Gastroesophageal sphincter (tissue), 4 donors: ENCODE measurements around the gene ZFYVE16. TPM values are rescaled to one million over a fixed set of nuclear protein-coding genes. Genes with fewer than 3 reads are reported as not detected.

Experiments used
- ATAC-seq: fragments of 150-250 bp; one replicate; pipeline ENCODE4 v1.9.1; 2016; ENCODE audit warnings: mild to moderate bottlenecking, moderate library complexity
- H3K27ac ChIP-seq, 4 donors: fragments of 200-600 bp; sonication (generic) in 3 of 4; 1 replicate in 3 of 4; 2 replicates in 1 of 4; pipeline ENCODE4 v1.5.1; 2016 to 2019
- H3K27me3 ChIP-seq: fragments of 200-600 bp; sonication (generic); one replicate; pipeline ENCODE4 v1.5.1; 2019
- H3K36me3 ChIP-seq, 2 donors: fragments of 200-600 bp; sonication (generic); one replicate each; pipeline ENCODE4 v1.5.1; 2019; ENCODE audit warnings: control low read depth in 1 of 2
- H3K4me1 ChIP-seq, 3 donors: fragments of 200-600 bp; sonication (generic); 1 replicate in 2 of 3; 2 replicates in 1 of 3; pipeline ENCODE4 v1.5.1; 2016 to 2019; ENCODE audit warnings: control low read depth in 2 of 3
- H3K4me3 ChIP-seq, 2 donors: fragments of 200-600 bp; sonication (generic); one replicate each; pipeline ENCODE4 v1.5.1; 2019; ENCODE audit warnings: mild to moderate bottlenecking in 1 of 2, moderate library complexity in 1 of 2
- H3K9me3 ChIP-seq, 3 donors: fragments of 200-600 bp; sonication (generic); one replicate each; pipeline ENCODE4 v1.5.1; 2017 to 2019; ENCODE audit warnings: control low read depth in 2 of 3
- EP300 ChIP-seq: sonication (generic); formaldehyde crosslinking; IDR thresholded peaks from one replicate; pipeline ENCODE4 v1.6.1; 2017; ENCODE audit warnings: antibody characterized with exemption, mild to moderate bottlenecking
- POLR2A ChIP-seq, 2 donors: fragments of 450-650 bp; IDR thresholded peaks; one replicate each; pipeline ENCODE4 v1.6.1; 2017; ENCODE audit warnings: antibody characterized with exemption in 2 of 2, mild to moderate bottlenecking in 2 of 2, moderate library complexity in 1 of 2
- POLR2AphosphoS5 ChIP-seq: sonication (generic); formaldehyde crosslinking; IDR thresholded peaks from one replicate; pipeline ENCODE4 v1.6.1; 2017; ENCODE audit warnings: antibody characterized with exemption
- WGBS, 2 donors: methylation state at CpG; one replicate each; pipeline ENCODE4 v1.1.5; 2018; ENCODE audit warnings: low coverage in 1 of 2; 5-methylcytosine and 5-hydroxymethylcytosine counted together
- total RNA-seq, 4 donors: library from RNA; depleted of rRNA; stranded (reverse); fragments of >200 nt; gene quantifications; one replicate each; pipeline ENCODE4 v1.1.0, GENCODE V29; 2016
- TF ChIP-seq, protein P1 (sequence below), 4 experiments: fragments of 200-600 bp in 2 of 4; fragments of 450-650 bp in 2 of 4; sonication (generic) in 1 of 4; IDR thresholded peaks; one replicate each; pipeline ENCODE4 v1.5.1; 2017 to 2019; ENCODE audit warnings: antibody characterized with exemption in 4 of 4, mild to moderate bottlenecking in 2 of 4, moderate library complexity in 2 of 4

The ZFYVE16 gene
- total RNA-seq, 4 donors from 2014 or later, result 23.6 to 33.8 (median 26.9) TPM

DNA sequence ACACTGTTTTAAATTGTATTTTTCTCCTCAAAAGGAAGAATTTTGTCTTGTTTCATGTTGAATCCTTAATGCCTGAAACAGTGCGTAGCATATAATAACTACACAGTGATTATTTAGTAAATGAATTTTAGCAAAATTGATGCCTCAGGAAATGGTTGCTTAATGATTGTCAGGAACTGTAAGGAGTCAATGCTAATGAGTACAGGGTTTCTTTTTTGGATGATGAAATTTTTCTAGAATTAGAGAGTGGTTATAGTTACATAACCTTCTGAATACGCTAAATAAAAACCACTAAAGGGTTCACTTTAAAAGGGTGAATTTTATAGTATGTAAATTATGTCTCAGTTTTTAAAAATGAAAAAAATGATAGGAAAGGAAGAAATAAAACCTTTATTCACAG, 94.9 kb downstream of the ZFYVE16 start:
- Histone ChIP-seq H3K4me1 (no peaks in the 10 kb centered on the region), H3K9me3 (no peaks in the 10 kb centered on the region), H3K27ac (no peak overlapping the region), H3K36me3 (peaks cover 0 to 3% of the 10 kb centered on the region in 2 donors), H3K4me3 (no peak overlapping the region), H3K27me3 (no peaks in the 10 kb centered on the region)
- TF ChIP-seq, protein P1, sequence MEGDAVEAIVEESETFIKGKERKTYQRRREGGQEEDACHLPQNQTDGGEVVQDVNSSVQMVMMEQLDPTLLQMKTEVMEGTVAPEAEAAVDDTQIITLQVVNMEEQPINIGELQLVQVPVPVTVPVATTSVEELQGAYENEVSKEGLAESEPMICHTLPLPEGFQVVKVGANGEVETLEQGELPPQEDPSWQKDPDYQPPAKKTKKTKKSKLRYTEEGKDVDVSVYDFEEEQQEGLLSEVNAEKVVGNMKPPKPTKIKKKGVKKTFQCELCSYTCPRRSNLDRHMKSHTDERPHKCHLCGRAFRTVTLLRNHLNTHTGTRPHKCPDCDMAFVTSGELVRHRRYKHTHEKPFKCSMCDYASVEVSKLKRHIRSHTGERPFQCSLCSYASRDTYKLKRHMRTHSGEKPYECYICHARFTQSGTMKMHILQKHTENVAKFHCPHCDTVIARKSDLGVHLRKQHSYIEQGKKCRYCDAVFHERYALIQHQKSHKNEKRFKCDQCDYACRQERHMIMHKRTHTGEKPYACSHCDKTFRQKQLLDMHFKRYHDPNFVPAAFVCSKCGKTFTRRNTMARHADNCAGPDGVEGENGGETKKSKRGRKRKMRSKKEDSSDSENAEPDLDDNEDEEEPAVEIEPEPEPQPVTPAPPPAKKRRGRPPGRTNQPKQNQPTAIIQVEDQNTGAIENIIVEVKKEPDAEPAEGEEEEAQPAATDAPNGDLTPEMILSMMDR (IDR thresholded peaks at IDR 0.05), result no peak
- TF ChIP-seq POLR2AphosphoS5 (no peak), EP300 (no peak), POLR2A (IDR thresholded peaks at IDR 0.05) (no peak)
- 89 to 96% methylated on average over 2 of the region's 2 CpGs for WGBS, 2 donors
- no peak for ATAC-seq

DNA sequence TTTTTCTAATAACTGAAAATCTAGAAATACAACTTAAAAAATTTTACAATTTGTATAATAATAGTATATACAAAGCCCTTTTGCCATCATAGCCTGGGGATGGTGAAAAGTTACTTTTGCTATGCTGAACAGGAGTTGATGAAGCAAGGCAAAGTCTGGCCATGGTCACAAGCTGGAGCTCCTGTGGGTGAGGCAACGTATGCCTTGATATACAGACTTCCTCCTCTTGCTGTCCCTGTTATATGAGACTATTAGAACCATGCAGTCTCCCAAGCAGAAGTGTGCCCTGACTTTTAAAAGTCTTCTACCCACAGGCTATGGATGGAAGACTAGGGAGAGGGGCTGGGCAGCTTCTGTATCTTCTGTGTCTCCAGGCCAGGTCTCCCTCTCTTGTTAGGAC, 95.8 kb downstream of the ZFYVE16 start:
- Histone ChIP-seq H3K4me3 (no peak overlapping the region), H3K4me1 (no peaks in the 10 kb centered on the region), H3K9me3 (no peaks in the 10 kb centered on the region), H3K27me3 (no peaks in the 10 kb centered on the region), H3K36me3 (peaks cover 0 to 3% of the 10 kb centered on the region in 2 donors), H3K27ac (no peak overlapping the region)
- TF ChIP-seq POLR2A (IDR thresholded peaks at IDR 0.05) (no peak), EP300 (no peak), POLR2AphosphoS5 (no peak)
- TF ChIP-seq, protein P1 (IDR thresholded peaks at IDR 0.05), result no peak
- 50 to 56% methylated on average over 1 of the region's 1 CpG for WGBS, 2 donors
- ATAC-seq, result no peak

DNA sequence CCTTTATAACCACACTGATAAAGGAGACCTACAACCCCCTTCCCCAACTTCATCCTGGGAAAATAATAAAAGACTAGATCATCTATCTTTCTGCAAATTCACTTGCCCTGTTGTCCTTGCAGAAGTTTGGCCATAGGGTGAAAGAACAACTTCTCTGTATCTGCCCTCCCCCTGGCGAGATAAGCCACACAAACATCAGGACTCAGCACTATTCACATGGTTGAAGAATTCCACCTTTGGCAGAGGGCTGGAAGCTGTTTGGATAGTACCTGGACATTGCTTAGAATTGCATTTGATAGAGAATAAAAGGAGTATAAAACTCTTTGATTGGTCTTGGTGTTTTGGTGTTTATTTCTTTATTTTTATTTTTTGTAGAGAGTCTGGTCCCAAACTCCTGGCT, 97.0 kb downstream of the ZFYVE16 start:
- ATAC-seq, result no peak

DNA sequence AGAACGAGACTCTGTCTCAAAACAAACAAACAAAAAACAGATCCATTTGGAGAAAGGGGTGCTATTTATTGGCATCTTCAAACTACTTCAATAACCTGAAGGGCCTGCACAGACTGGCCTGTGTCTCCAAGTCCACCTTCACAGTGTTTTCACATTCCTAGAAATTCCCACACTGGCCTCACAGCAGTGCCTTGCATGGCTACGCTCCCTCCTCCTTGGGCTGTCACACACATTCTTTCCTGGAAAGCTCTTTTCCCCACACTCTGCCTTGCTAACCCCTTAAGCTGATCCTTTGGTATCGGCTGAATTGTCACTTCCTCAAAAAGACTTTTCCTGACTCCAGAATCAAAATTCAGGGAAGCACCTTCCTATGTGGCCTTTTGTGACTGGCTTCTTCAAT, 99.8 kb downstream of the ZFYVE16 start:
- no peaks in the 10 kb centered on the region for H3K4me1 ChIP-seq
- no peak overlapping the region for H3K4me3 ChIP-seq
- no peak for ATAC-seq
- H3K9me3 ChIP-seq, result no peaks in the 10 kb centered on the region
- no peaks in the 10 kb centered on the region for H3K27me3 ChIP-seq
- 92 to 100% methylated on average over 3 of the region's 3 CpGs for WGBS, 2 donors
- TF ChIP-seq, protein P1 (IDR thresholded peaks at IDR 0.05), result no peak
- TF ChIP-seq EP300 (no peak), POLR2AphosphoS5 (no peak), POLR2A (IDR thresholded peaks at IDR 0.05) (no peak)
- no peak overlapping the region for H3K27ac ChIP-seq
- H3K36me3 ChIP-seq, result peaks cover 0 to 3% of the 10 kb centered on the region in 2 donors

More for the DNA sequence above, 97.0 kb downstream of the ZFYVE16 start:
- Histone ChIP-seq H3K9me3 (no peaks in the 10 kb centered on the region), H3K4me3 (no peak overlapping the region), H3K27me3 (no peaks in the 10 kb centered on the region), H3K4me1 (no peaks in the 10 kb centered on the region), H3K36me3 (peaks cover 0 to 3% of the 10 kb centered on the region in 2 donors), H3K27ac (no peak overlapping the region)
- TF ChIP-seq POLR2AphosphoS5 (no peak), EP300 (no peak), POLR2A (IDR thresholded peaks at IDR 0.05) (no peak)
- TF ChIP-seq, protein P1 (IDR thresholded peaks at IDR 0.05), result no peak
- WGBS, 2 donors, result 71% methylated on average over 1 of the region's 1 CpG; no CpG with 5 or more reads in 1 of the 2 donors

DNA sequence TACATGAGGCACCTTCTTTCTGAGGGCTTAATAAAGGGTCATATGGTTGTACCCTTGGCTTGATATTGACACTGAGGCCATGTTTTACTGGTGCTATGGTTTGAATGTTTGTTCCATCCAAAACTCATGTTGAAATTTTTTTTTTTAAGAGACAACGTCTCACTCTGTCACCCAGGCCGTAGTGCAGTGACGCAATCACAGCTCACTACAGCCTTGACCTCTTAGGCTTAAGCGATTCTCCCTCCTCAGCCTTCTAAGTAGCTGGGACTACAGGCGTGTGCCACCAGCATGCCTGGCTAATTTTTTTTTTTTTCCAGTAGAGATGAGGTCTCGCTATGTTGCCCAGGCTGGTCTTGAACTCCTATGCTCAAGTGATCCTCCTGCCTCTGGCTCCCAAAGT, 101.0 kb downstream of the ZFYVE16 start:
- WGBS, 2 donors, result 97 to 100% methylated on average over 4 to 6 of the region's 6 CpGs
- H3K9me3 ChIP-seq, result no peaks in the 10 kb centered on the region
- no peaks in the 10 kb centered on the region for H3K4me1 ChIP-seq
- peaks cover 0 to 3% of the 10 kb centered on the region in 2 donors for H3K36me3 ChIP-seq
- H3K27me3 ChIP-seq, result no peaks in the 10 kb centered on the region
- ATAC-seq, result no peak
- H3K27ac ChIP-seq, result no peak overlapping the region
- H3K4me3 ChIP-seq, result no peak overlapping the region
- TF ChIP-seq, protein P1 (IDR thresholded peaks at IDR 0.05), result no peak
- TF ChIP-seq POLR2AphosphoS5 (no peak), POLR2A (IDR thresholded peaks at IDR 0.05) (no peak), EP300 (no peak)
